ENCODE measurements around the gene SLC22A12. TPM values are rescaled to one million over a fixed set of nuclear protein-coding genes. Genes with fewer than 3 reads are reported as not detected.

The SLC22A12 gene
- polyA plus RNA-seq, 2 of the 4 experiments (the other 2 are of a cell fraction), result not detected

GRCh38 chr11:64568041-64568571 lies 22.9 kb upstream of the SLC22A12 start:
- no peak for TF ChIP-seq FOSB (CRISPR knock-in tag; IDR thresholded peaks at IDR 0.05)
- Histone ChIP-seq H3K4me2 (no peak overlapping the region), H3K27ac (peak overlapping the region in 1 of 2 experiments; percentile 84; a peak in 2 of 6 replicates), H3K4me3 (no peak overlapping the region), H3K4me1 (peaks cover 13% of the 10 kb centered on the region), H3K9me3 (no peaks in the 10 kb centered on the region)
- ChIA-PET POLR2A (no interaction called here), CTCF (interaction anchor here (0.5 to 1.5 kb wide), 3 partner anchors 16 to 1503 kb away, joined by 3 read pairs; no protein-coding TSS in a partner anchor)
- WGBS (ENCODE audit: missing lambda C conversion rate), result 91% methylated on average over 29 of the region's 34 CpGs
- ATAC-seq (no peak), FAIRE-seq (no peak), DNase-seq (ENCODE audit: low read depth in 1 of 2, low spot score in 1 of 2) (no peak)

DNA sequence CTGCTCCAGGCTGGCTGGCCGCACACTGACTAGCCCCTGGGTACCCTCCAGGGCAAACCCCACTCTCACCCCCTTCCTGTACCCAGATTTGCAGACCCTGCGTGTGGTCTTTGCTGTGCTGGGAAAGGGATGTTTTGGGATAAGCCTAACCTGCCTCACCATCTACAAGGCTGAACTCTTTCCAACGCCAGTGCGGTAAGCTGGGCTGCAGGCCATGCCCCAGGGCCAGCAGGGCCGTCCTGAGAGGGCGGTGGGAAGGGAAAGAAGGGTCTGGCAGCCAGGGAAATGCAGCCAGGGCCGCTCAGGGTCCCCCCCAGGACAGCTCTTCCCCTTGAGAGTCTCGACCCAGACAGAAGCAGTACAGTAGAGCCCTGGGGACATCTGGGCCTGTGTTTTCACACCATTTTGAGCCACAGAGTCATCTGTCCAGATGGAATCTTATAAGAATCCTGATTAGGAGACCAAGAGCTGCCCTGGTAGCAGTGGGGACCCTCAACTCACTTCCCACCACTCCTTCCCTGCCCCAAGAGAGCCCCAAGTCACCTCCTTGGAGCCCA lies 22.4 kb upstream of the SLC22A12 start:
- DNase-seq (ENCODE audit: low read depth in 1 of 2, low spot score in 1 of 2), result no peak
- no peak overlapping the region for H3K4me2 ChIP-seq
- TF ChIP-seq EP300 (IDR thresholded peaks at IDR 0.05) (no peak), ZSCAN20 (CRISPR knock-in tag; IDR thresholded peaks at IDR 0.05) (no peak), ZC3H11A (IDR thresholded peaks at IDR 0.05) (no peak), CEBPB (IDR thresholded peaks at IDR 0.05) (no peak), TFCP2L1 (CRISPR knock-in tag; IDR thresholded peaks at IDR 0.05) (no peak), POLR2A (IDR thresholded peaks at IDR 0.05; ENCODE audit: low read length) (no peak), ZNF302 (CRISPR knock-in tag; IDR thresholded peaks at IDR 0.05) (no peak), NR3C1 (IDR thresholded peaks at IDR 0.05) (no peak), HDAC2 (IDR thresholded peaks at IDR 0.05) (no peak), MAZ (IDR thresholded peaks at IDR 0.05; ENCODE audit: borderline replicate concordance, low read depth, low read length) (no peak)
- TF ChIP-seq, protein P1, sequence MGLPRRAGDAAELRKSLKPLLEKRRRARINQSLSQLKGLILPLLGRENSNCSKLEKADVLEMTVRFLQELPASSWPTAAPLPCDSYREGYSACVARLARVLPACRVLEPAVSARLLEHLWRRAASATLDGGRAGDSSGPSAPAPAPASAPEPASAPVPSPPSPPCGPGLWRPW (IDR thresholded peaks at IDR 0.05), result no peak
- TF ChIP-seq, protein P2, sequence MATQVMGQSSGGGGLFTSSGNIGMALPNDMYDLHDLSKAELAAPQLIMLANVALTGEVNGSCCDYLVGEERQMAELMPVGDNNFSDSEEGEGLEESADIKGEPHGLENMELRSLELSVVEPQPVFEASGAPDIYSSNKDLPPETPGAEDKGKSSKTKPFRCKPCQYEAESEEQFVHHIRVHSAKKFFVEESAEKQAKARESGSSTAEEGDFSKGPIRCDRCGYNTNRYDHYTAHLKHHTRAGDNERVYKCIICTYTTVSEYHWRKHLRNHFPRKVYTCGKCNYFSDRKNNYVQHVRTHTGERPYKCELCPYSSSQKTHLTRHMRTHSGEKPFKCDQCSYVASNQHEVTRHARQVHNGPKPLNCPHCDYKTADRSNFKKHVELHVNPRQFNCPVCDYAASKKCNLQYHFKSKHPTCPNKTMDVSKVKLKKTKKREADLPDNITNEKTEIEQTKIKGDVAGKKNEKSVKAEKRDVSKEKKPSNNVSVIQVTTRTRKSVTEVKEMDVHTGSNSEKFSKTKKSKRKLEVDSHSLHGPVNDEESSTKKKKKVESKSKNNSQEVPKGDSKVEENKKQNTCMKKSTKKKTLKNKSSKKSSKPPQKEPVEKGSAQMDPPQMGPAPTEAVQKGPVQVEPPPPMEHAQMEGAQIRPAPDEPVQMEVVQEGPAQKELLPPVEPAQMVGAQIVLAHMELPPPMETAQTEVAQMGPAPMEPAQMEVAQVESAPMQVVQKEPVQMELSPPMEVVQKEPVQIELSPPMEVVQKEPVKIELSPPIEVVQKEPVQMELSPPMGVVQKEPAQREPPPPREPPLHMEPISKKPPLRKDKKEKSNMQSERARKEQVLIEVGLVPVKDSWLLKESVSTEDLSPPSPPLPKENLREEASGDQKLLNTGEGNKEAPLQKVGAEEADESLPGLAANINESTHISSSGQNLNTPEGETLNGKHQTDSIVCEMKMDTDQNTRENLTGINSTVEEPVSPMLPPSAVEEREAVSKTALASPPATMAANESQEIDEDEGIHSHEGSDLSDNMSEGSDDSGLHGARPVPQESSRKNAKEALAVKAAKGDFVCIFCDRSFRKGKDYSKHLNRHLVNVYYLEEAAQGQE (IDR thresholded peaks at IDR 0.05), result no peak
- TF ChIP-seq, protein P3, sequence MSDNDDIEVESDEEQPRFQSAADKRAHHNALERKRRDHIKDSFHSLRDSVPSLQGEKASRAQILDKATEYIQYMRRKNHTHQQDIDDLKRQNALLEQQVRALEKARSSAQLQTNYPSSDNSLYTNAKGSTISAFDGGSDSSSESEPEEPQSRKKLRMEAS (IDR thresholded peaks at IDR 0.05), result no peak
- H3K27ac ChIP-seq, result no peak overlapping the region
- POLR2A ChIA-PET, result no interaction called here
- no peaks in the 10 kb centered on the region for H3K9me3 ChIP-seq
- peaks cover 13% of the 10 kb centered on the region for H3K4me1 ChIP-seq
- WGBS (ENCODE audit: missing lambda C conversion rate), result 65% methylated on average over 6 of the region's 8 CpGs
- no peak for FAIRE-seq
- H3K4me3 ChIP-seq, result no peak overlapping the region
- ATAC-seq, result no peak
- CTCF ChIA-PET, result interaction anchor here (0.8 to 1.5 kb wide), 2 partner anchors 15 to 120 kb away, joined by 3 read pairs; no protein-coding TSS in a partner anchor

DNA sequence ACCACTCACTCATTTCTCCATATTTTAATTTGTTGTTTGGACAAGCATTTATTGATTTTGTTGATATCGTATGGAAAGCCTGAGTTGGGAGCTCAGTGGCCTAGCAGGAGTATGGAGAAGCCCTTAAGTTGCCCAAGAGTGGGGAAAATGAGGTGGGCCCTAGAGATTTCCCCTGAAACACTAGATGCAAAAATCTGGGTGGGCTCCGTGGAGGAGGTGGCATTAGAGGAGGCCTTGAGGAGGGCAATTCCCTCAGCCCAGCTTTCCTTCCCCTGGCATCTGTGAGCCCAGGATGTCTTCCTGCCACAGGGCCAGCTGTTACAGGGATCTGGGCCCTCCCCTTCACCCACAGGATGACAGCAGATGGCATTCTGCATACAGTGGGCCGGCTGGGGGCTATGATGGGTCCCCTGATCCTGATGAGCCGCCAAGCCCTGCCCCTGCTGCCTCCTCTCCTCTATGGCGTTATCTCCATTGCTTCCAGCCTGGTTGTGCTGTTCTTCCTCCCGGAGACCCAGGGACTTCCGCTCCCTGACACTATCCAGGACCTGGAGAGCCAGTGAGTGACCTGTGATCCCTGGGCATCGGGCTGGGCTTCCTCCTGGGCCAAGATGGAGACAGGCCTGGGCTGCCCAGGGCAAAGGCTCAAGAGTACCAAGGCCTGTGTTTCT lies 21.6 kb upstream of the SLC22A12 start:
- H3K4me1 ChIP-seq, result peaks cover 13% of the 10 kb centered on the region
- ChIA-PET CTCF (interaction anchor here (1.5 kb wide), 1 partner anchor 15 kb away, joined by 3 read pairs; no protein-coding TSS in a partner anchor), POLR2A (no interaction called here)
- H3K4me2 ChIP-seq, result no peak overlapping the region
- 77% methylated on average over 8 of the region's 8 CpGs for WGBS (ENCODE audit: missing lambda C conversion rate)
- no peaks in the 10 kb centered on the region for H3K9me3 ChIP-seq
- H3K4me3 ChIP-seq, result no peak overlapping the region
- ATAC-seq, result no peak
- TF ChIP-seq, protein P4, sequence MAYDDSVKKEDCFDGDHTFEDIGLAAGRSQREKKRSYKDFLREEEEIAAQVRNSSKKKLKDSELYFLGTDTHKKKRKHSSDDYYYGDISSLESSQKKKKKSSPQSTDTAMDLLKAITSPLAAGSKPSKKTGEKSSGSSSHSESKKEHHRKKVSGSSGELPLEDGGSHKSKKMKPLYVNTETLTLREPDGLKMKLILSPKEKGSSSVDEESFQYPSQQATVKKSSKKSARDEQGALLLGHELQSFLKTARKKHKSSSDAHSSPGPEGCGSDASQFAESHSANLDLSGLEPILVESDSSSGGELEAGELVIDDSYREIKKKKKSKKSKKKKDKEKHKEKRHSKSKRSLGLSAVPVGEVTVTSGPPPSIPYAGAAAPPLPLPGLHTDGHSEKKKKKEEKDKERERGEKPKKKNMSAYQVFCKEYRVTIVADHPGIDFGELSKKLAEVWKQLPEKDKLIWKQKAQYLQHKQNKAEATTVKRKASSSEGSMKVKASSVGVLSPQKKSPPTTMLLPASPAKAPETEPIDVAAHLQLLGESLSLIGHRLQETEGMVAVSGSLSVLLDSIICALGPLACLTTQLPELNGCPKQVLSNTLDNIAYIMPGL (CRISPR knock-in tag; IDR thresholded peaks at IDR 0.05; ENCODE audit: borderline replicate concordance), result no peak
- peak; percentile 59 for TF ChIP-seq ZFP36 (IDR thresholded peaks at IDR 0.05; ENCODE audit: borderline replicate concordance, partially characterized antibody)
- no peak overlapping the region for H3K27ac ChIP-seq
- FAIRE-seq, result no peak
- DNase-seq (ENCODE audit: low read depth in 1 of 2, low spot score in 1 of 2), result no peak
